NK-92 (cell line): ENCODE data around the gene SEC16A.

Source experiments
- DNase-seq: peaks from one replicate; lab custom pipeline; 2025; ENCODE audit not compliant: unreplicated experiment; lab: John Stamatoyannopoulos, UW

The SEC16A gene

GRCh38 chr9:136486823-136487620 lies 4.2 kb upstream of the SEC16A start:
- DNase-seq, result no peak

GRCh38 chr9:136486131-136486530 lies 3.3 kb upstream of the SEC16A start:
- no peak for DNase-seq

GRCh38 chr9:136485049-136486045 lies 2.5 kb upstream of the SEC16A start:
- DNase-seq, result no peak

GRCh38 chr9:136484153-136485048 lies 1.6 kb upstream of the SEC16A start:
- DNase-seq, result no peak

- DNase-seq, result peak; percentile 73
These were observed 831 bp upstream of the SEC16A start for GRCh38 chr9:136483589-136484152.

- DNase-seq, result no peak
These were observed 621 bp downstream of the SEC16A start for GRCh38 chr9:136482046-136482792.

GRCh38 chr9:136481558-136481957 lies 1.3 kb downstream of the SEC16A start:
- no peak for DNase-seq

- no peak for DNase-seq
These were observed 6.3 kb downstream of the SEC16A start for GRCh38 chr9:136476369-136477150.

GRCh38 chr9:136474974-136475865 lies 7.6 kb downstream of the SEC16A start:
- DNase-seq, result no peak

GRCh38 chr9:136474021-136474640 lies 8.7 kb downstream of the SEC16A start:
- DNase-seq, result no peak

GRCh38 chr9:136473354-136473721 lies 9.5 kb downstream of the SEC16A start:
- no peak for DNase-seq

- DNase-seq, result no peak
These were observed 10.0 kb downstream of the SEC16A start for GRCh38 chr9:136472640-136473353.

GRCh38 chr9:136471802-136472487 lies 10.9 kb downstream of the SEC16A start:
- DNase-seq, result no peak

- DNase-seq, result no peak
These were observed 11.9 kb downstream of the SEC16A start for GRCh38 chr9:136470792-136471469.

- no peak for DNase-seq
These were observed 12.5 kb downstream of the SEC16A start for GRCh38 chr9:136470356-136470755.

- DNase-seq, result no peak
These were observed 15.1 kb downstream of the SEC16A start for GRCh38 chr9:136467766-136468165.
